Stimulated activated CD4-positive, alpha-beta T cell treated with anti-CD3 and anti-CD28 coated beads, Interleukin-1b, Interleukin-23, amount 100 ng/mL, for 48 hours (primary cell): ENCODE data around the gene OR4F15.
"Not testable (repeated sequence)": the region's sequence is repeated elsewhere in the genome, so short reads cannot be mapped to it uniquely, and the experiment has no call there.

ENCODE experiments used
- DNase-seq: peaks from one replicate; pipeline ENCODE4 v3.0.0-alpha.2; 2020

OR4F15 gene, protein sequence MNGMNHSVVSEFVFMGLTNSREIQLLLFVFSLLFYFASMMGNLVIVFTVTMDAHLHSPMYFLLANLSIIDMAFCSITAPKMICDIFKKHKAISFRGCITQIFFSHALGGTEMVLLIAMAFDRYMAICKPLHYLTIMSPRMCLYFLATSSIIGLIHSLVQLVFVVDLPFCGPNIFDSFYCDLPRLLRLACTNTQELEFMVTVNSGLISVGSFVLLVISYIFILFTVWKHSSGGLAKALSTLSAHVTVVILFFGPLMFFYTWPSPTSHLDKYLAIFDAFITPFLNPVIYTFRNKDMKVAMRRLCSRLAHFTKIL

DNA sequence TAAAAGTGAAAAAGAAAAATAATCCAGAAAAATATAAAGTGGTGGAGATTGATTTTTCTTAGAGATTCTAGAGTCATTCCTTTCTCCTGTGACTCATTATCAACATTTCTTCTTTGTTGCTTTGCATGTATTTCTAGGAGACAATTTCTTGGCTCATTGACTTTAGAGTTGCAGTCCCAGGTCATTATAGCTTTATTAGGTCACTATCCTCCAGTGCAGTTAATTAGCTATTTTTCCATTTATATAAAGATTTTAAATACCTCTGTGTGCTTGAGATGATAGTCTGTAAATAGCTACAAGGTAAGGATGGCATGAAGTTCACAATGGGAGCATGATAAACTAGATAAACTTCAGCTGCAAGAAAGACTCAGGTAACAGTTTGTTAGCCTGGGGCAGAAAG is at the start of gene OR4F15:
Gene OR4F15 (plus strand): TSS at position 301 of the 400 bp plus-strand sequence. CDS start 5,985 bp downstream, outside the sequence.
- no peak for DNase-seq

DNA sequence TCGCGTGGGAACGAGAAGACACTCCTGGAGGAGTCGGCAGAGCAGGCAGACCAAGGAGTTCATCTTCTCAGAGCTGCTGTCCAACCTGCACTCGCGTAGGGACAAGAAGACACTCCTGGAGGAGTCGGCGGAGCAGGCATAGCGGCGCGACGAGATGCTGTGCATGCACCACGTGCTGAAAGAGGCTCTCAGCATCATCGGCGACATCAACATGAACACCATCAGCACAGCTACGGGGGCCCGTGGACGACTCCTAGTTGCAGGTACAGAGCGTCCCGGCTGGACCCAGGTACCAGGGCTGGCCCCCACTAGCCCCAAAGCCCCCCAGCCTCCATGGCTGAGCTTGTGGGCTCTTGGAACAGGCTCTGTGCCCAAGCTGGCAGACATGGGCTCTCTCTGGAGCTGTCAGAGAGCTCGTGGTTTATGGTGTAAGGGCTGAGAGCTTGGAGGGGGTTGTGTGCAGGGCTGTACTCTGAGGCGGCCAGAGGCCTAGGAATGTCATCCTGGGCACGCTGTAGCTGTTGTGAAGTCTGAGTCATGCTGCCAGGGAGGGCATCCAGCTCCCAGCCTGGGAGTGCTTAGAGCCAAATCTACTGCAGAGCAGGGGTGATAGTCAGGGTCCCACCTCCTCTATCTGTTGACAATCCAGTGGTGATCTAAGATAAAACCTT is 47.2 kb upstream of the OR4F15 start:
- not testable (repeated sequence) for DNase-seq

DNA sequence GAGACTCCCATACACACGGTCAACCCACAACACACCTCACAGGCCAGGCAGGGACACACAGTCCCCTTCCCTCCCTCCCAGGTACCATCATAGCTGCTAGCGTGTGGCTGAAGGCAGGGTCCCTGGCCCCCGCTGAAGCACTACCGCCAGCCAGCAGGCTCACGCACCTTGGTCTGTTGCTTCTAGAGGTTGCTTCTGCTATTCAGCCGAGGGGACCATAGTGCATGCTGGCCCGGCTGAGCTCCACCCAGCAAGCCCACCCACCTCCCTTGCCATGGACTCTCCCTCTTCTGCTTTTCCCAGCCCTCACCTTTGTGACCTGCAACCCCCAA is 46.7 kb upstream of the OR4F15 start:
- not testable (repeated sequence) for DNase-seq

DNA sequence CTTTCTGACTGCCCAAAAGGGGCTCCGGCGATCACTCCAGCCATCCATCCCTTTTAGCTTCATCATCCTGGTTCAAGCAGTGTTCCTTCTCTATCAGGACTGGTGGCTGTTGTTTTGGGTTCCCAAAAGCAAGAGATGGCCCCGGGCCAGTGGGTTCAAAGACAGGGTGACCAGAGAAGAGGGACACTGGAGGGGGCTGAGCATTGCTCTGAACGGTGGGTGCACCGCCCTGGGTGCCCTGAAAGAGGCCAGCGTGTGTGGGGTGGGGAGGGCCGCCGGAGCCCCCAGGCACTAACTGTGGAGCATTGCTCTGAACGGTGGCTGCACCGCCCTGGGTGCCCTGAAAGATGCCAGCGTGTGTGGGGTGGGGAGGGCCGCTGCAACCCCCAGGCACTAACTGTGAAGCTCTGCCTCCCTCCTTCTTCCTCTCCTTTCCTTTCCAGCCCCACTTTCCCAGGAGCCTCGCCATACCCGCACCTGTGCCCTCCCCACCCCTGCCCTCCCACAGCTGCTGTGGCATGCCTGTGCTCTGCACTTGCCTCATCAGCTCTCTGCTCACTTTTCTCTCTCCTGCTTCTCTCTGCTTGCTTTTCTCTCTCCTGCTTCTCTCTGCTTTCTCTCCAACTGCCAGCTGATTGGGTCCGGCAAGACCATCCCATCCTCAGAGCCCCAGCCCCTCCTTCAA is 46.1 kb upstream of the OR4F15 start:
- DNase-seq = no peak

DNA sequence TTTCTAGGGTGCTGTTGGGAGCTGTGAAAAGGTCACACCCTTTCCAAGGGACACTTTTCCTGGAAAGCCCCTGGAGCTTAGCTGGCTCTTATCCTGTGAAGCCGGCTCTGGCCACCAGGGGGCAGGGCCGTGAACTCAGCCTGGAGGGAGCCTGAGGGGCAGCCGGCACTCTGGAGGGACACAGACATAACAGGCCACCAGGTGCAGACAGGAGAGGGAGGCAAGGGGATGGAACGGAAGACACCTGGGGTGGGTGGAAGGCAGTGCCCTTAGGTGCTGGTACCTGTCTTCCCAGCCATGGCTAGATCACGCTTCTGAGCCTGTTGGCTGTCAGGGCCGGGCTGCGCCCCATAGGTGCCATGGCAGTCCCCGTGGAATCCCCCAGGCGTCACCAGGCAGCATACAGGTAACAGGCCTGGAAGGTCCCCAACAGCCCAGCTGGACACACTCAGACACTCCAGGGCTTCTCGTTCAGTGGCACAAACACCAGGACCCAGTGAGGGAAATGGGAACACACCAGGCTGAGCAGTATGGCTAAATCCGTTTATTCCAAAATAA is 44.8 kb upstream of the OR4F15 start:
- DNase-seq = not testable (repeated sequence)

DNA sequence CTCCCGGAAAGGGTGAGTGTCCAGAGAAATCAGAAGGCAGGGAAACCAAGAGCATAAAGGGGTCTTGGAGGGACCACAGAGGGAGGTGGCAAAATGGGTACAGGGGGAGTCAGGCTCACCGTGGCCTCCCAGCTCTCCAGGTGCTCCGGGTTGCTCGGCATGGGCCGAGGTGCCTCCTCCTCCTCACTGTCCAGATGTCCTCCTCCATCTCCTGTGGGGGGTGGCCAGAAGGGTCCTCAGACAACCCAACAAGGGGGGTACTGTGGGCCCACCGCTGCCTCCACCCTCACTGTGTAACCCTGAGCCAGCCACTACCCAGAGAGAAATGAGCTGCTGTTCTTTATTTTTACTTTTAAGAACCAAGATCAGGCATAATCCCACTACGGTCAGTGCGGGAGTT is 39.1 kb upstream of the OR4F15 start:
- DNase-seq = no peak

DNA sequence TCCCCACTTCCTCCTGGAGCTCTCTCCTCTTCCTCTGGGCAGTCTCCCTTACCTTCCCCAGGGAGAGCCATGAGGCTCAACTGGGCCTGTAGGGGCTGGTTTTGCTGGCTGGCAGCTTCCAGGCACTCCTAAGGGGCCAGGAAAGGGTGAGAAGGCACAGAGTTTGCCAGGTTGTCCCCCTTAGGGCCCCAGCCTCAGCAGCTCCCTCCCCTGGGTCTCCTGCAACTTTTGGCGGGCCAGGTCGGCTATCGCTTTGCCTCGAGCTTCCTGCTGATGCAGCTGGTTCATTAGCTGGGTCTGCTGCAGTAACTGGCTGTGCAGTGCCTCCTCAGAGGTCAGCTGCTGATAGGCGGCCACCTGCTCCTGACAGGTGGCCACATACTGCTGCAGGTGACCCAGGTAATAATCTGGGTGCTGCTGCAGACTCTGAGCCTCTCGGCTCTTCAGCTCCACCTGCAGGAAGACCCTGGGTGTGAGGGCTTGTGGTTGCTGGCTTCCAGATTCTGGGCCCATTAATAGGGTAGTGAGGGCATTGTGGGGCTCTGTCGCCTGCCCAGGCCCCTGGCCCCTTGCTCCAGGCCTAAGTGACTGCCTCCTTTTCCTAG is 38.4 kb upstream of the OR4F15 start:
- no peak for DNase-seq

DNA sequence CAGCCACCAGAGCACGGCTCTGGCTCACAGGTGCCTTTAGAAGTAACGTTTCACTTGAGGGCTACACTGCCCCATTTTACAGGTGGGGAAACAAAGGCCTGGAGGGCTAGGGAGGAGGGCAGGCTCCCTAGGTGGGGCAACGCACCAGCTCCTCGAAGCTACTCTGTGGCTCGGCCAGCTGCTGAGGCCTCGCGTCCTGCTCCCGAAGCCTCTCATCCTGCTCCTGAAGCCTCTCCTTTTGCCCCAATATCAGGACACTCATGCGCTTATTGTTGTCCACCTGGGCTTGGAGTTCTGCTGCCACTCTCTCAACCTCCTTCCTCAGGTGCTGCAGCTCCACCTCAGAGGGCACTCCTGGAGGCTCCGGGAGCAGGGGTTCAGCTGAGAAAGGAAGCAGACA is 36.9 kb upstream of the OR4F15 start:
- no peak for DNase-seq

DNA sequence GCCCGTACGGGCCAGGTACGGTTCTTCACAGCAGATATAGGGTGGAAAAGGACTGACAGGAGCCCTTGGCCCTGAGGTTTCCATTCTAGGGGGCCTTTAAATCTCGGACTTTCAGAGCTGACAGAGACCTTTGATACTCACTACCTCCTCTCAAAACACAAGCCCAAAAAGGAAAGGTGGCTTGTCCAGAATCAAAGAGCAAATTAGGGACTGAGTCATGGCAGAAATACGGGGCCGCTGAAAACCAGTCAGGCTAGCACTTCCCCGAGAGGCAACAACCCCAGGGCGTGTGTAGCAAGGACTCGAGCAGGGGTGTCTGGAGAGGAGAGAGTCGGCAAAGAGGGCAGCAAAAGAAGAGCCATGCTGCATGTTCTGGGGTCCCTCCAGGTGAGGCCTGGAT is 33.4 kb upstream of the OR4F15 start:
- DNase-seq = not testable (repeated sequence)

DNA sequence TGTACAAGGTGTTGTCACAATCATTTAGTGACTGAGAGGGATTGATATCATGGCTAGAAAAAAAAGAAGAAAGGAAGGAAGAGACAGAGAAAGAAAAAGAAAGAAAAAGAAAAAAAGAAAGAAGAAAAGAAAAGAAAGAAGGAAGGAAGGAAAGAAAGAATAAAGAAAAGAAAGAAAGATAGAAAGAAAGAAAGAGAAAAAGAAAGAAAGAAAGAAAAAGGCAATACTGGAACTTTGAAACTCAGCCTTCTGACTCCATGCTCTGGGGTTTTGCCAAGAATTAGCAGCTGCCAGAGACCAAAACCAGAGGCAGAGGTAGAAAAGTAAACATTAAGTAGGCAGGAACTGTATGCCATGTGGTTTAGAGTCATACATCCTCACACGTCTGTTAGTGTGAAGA is 31.8 kb upstream of the OR4F15 start:
- DNase-seq = not testable (repeated sequence)

DNA sequence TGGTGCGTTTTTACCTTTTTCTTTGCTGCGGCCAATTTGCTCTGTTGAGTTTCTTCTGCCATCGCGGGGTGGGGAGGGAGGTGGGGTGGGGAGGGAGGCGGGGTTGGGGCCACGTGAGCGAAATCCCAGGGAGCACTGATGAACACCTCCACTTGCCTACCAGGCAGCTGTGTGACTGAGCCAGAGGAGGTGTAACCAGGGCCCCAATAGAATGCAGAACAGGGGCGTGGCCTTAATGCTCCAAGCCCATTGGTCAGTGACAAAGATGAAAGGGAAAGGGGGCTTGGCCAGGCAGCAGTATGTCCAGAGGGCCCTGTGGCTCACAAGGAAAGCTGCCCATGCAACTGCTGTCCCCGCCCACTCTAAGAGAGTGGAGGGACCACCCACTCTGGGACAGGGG is 30.1 kb upstream of the OR4F15 start:
- no peak for DNase-seq

DNA sequence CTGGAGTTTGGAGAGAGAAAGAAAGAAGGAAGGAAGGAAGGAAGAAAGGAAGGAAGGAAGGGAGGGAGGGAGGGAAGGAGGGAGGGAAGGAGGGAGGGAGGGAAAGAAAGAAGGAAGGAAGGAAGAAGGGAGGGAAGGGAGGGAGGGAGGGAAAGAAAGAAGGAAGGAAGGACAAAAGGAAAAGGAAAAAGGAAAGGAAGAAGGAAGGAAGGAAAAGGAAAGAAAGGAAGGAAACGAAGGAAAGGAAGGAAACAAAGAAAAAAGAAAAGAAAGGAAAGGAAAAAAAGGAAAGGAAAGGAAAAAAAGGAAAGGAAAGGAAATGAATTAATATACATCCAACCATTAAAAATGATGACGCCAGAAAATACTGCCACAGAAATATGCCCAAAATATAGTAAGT is 27.4 kb upstream of the OR4F15 start:
- DNase-seq = no peak

DNA sequence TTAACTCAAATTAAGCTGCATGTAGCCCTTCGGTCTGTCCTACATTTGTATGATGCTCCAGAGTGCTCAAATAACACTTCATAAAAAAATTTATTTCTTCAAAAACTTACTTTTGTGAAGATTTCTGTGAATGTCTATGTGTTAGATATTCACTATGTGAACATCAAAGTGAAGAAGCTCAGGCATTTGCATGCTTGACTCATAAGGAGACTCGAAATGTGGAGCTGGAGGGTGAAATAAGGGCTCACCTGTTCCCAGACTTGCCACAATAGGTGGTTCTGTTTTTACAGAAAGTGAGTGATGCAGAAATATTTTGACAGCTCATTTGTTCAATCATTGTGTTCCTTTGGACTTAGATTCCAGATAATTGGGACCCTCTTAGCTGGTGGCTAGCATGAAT is 25.6 kb upstream of the OR4F15 start:
- not testable (repeated sequence) for DNase-seq

DNA sequence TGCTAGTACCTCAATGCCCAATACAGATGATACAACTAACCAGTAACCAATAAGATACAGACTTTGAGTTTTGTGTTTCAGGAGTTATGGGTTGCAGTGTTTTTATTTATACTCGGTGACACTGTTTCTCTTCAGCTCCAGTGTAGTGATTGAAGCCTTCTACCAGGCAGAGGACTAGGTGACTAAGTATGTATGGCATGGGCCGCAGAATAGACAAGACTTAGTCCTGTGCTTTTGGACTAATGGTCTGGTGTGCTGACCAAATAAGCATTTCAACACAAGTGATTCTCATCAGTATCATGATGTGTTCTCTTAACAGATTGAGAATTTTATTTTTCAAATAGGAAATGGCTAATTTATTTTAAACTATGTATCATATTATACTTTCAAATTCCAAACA is 24.0 kb upstream of the OR4F15 start:
- not testable (repeated sequence) for DNase-seq

DNA sequence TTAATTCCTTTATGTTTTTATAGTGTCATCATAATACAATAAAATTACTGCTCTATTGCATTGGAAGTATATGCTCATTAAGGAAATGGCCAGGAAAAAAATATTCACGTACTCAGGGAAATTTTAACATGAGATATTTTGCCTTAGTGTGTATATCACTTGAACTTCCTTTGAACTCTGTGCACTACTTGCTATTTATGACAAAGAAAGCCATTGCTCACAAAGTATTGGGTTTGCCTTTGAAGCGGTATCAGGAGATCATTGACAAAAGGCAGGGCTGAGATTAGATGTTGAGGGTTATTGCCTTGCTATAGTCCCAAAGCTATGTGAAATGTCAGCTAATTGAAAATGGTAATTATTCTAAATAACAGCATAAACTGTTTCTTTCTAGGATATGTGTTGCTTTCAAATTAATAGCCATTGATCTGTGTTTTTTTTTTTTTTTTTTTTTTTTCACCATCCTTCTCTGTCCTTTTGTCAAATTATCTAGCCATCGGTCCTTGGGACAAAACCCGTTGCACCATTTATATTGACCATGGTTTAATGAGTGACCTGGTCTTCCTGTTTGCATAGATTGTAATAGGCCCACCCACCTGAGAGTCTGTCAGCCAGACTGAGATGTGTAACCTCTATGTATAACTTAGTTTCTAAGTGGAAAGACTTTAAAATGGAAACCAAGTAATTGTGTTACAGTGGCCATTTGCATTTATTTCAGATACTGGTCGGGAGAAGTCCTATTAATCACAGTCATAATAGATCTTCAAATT is 23.3 kb upstream of the OR4F15 start:
- not testable (repeated sequence) for DNase-seq

DNA sequence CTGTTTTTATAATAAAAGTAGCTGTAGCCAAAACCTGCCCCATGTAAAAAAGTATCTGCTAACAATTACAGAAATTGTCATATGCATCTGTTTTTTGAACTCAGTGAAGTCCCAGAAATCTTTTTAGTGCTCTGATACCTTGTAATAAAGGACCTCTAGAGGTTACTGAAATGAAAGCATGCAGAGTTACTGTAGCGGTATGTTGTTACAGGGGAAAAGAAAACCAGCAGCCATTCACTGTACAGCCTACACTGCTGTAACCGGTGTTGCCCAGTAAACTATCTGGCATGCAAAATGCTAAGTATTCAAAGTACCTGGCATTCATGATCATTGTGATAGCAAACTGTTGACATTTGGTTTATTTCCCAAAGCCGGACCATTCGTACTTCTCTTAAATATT is 21.3 kb upstream of the OR4F15 start:
- DNase-seq = not testable (repeated sequence)

DNA sequence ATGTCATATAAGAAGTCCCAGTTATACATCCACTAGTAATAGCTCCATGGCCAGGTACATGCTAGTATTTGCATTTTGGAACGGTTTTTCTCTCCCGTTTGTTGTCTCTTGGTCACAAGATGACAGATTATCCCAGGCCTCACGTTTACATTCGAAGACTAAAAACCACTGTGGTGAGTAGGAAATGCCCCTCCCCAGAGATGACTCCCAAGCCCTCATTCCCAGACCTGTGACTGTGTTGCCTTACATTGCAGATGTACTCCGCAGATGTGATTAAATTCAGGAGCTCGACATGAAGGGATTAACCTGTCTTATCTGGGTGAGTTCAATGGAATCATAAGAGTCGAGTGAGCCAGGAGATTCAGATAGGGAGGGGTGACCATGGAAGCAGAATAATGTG is 18.0 kb upstream of the OR4F15 start:
- not testable (repeated sequence) for DNase-seq

DNA sequence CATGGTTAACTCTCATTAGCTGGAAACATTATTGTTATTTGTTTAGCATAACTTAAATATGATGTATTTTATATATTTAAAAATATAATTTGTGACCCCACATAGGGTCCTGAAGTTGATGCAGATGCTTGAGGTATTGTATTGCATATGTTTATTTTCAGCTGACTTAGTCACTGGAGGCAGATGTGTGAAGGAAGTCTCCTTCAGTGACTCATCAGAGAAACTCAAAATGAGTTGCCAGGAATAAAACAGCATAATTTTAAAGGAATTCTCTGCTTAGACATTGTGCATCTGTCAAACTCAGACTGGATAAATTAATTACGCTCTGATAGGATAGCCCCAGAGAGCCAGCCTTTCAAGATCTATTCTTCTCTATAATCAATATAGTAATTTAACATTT is 16.5 kb upstream of the OR4F15 start:
- DNase-seq = no peak

DNA sequence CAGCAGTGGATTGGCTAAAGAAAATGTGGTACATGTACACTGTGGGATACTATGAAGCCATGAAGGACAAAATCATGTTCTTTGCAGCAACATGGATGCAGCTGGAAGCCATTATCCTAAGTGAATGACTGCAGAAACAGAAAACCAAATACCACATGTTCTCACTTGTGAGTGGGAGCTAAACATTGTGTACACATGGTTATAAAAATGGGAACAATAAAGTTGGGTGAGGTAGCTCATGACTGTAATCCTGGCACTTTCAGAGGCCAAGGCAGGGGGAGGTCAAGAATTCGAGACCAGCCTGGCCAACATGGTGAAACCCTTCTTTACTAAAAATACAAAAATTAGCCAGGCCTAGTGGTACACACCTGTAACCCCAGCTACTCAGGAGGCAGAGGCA is 12.3 kb upstream of the OR4F15 start:
- DNase-seq = no peak

DNA sequence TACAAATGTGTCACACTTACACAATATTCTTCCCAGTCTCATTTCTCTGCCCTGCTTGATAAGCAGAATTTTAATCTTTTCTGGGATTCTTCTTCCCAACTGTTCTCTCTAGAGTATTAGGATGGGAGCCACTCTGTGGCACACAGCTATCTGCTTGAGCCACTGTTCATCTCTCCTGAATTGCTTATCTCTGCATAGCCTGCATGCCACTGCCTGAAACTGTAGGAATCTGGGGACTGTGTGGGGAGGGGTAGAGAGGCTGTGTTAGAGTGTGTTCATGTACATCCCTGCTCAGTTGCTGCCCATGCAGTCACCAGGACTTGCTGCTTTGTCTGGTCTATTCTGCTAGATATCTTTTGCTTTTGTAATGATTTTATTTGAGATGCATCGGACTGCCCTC is 11.0 kb upstream of the OR4F15 start:
- no peak for DNase-seq

DNA sequence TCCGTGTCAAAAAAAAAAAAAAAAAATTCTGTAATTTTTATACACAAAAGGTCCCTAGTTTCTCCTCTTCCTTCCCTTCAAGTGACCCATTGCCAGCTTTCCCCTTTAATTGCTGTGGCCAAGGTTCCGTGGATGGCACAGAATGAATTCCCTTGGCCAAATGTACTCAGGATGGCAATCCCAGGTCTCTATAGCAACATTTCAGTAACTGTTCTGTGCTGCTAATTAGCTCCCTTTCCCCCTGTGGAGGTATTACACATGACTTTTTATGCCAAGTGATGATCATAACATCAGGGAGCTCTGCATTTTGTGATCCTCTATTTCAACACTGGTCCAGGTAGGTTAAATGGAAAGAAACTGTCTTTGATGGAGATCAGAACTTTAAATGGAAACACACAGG is 8.8 kb upstream of the OR4F15 start, which contains the start of gene OR4F6:
Gene OR4F6 (plus strand): TSS at position 301 of the 400 bp plus-strand sequence. CDS start 2,211 bp downstream, outside the sequence.
- no peak for DNase-seq

DNA sequence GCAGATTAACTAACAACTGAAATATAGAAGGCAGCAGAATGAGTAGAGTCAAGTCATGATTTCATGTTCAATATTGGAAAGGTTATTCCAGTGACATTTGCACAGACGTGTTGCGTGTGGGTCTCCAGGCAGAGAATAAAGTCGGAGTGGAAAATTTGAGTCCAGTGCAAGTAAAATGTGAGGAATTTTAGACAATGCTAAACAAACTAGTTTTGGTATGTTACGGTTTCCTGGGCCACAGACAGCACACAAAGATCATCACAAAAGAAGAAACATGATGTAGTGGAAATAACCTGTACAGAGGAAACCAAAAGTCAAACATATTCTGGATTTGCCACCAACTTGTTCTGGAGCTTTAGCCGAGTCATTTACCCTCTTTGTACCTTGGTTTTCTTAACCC is 8.3 kb upstream of the OR4F15 start:
- no peak for DNase-seq
